ENCODE data around the gene SOHLH1.
A peak's percentile ranks its signal among the peaks of the same experiment; 100 is the strongest.

Gene SOHLH1

GRCh38 chr9:135701959-135702721 is 2.9 kb upstream of the SOHLH1 start, which contains the start of gene KCNT1:
Gene KCNT1, plus strand, starts transcription at chr9:135702185. Its CDS starts 74 bp downstream, at chr9:135702259.
- peak in 1 of 2 experiments; percentile 35 for DNase-seq

GRCh38 chr9:135701067-135701958 is 2.0 kb upstream of the SOHLH1 start:
- no peak for DNase-seq

- DNase-seq, result no peak
Measured at GRCh38 chr9:135700525-135700924, 1.2 kb upstream of the SOHLH1 start.

GRCh38 chr9:135698767-135699166 is 514 bp downstream of the SOHLH1 start:
- no peak for DNase-seq

- DNase-seq, result no peak
Measured at GRCh38 chr9:135698236-135698635, 1.0 kb downstream of the SOHLH1 start.

- no peak for DNase-seq
Measured at GRCh38 chr9:135697226-135697625, 2.1 kb downstream of the SOHLH1 start.

- no peak for DNase-seq
Measured at GRCh38 chr9:135696446-135696845, 2.8 kb downstream of the SOHLH1 start.

- DNase-seq, result no peak
Measured at GRCh38 chr9:135695642-135696041, 3.6 kb downstream of the SOHLH1 start.

GRCh38 chr9:135695036-135695435 is 4.2 kb downstream of the SOHLH1 start:
- DNase-seq, result no peak

GRCh38 chr9:135694414-135694813 is 4.9 kb downstream of the SOHLH1 start:
- no peak for DNase-seq

GRCh38 chr9:135693771-135694170 is 5.5 kb downstream of the SOHLH1 start:
- no peak for DNase-seq

GRCh38 chr9:135693265-135693664 is 6.0 kb downstream of the SOHLH1 start:
- no peak for DNase-seq

- no peak for DNase-seq
Measured at GRCh38 chr9:135692410-135692809, 6.9 kb downstream of the SOHLH1 start.

GRCh38 chr9:135690836-135691570 is 8.3 kb downstream of the SOHLH1 start:
- DNase-seq, result no peak

- no peak for DNase-seq
Measured at GRCh38 chr9:135689011-135689410, 10.3 kb downstream of the SOHLH1 start.

- DNase-seq, result no peak
Measured at GRCh38 chr9:135687216-135687615, 12.1 kb downstream of the SOHLH1 start.

GRCh38 chr9:135684691-135685090 is 14.6 kb downstream of the SOHLH1 start:
- DNase-seq, result no peak

- no peak for DNase-seq
Measured at GRCh38 chr9:135683401-135684034, 15.8 kb downstream of the SOHLH1 start.

- DNase-seq, result no peak
Measured at GRCh38 chr9:135681161-135681560, 18.1 kb downstream of the SOHLH1 start.

- no peak for DNase-seq
Measured at GRCh38 chr9:135680056-135680455, 19.2 kb downstream of the SOHLH1 start.

- DNase-seq, result no peak
Measured at GRCh38 chr9:135678236-135679017, 20.9 kb downstream of the SOHLH1 start.

- DNase-seq, result no peak
Measured at GRCh38 chr9:135677641-135678168, 21.6 kb downstream of the SOHLH1 start.
